ENCODE data around the gene RLN3.
"Not testable (repeated sequence)": the region's sequence is repeated elsewhere in the genome, so short reads cannot be mapped to it uniquely, and the experiment has no call there.

RLN3 gene

DNA sequence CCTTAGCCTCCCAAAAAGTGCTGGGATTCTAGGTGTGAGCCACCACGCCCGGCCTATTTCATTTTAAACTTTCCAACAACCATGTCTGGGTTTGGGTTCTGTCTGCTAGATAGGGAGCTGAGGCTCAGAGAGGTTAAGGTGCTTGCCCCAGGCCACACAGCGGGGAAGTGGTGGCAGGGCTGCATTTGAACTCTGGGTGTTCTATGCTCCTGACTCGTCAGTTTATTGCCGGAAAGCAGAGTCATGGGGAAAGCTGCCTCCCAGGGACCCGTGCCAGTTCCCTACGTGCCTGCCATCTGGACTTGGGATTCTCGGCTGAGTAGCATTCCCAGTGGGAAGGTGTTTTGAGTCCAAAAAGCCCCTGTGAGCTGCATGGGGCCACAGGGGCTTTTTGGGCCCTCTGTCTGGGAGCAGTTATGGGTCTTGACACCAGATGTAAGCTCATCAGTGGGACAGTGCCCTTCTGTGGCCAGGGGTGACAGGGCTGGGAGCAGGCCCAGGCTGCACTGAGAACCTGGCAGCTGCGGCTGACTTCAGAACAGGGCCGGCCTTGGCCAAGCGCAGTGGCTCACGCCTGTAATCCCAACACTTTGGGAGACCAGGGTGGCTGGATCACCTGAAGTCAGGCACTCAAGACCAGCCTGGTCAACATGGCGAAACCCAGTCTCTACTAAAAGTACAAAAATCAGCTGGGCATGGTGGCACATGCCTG, 32.8 kb upstream of the RLN3 start:
- no peak for DNase-seq (ENCODE audit: low read depth in 2 of 2)

DNA sequence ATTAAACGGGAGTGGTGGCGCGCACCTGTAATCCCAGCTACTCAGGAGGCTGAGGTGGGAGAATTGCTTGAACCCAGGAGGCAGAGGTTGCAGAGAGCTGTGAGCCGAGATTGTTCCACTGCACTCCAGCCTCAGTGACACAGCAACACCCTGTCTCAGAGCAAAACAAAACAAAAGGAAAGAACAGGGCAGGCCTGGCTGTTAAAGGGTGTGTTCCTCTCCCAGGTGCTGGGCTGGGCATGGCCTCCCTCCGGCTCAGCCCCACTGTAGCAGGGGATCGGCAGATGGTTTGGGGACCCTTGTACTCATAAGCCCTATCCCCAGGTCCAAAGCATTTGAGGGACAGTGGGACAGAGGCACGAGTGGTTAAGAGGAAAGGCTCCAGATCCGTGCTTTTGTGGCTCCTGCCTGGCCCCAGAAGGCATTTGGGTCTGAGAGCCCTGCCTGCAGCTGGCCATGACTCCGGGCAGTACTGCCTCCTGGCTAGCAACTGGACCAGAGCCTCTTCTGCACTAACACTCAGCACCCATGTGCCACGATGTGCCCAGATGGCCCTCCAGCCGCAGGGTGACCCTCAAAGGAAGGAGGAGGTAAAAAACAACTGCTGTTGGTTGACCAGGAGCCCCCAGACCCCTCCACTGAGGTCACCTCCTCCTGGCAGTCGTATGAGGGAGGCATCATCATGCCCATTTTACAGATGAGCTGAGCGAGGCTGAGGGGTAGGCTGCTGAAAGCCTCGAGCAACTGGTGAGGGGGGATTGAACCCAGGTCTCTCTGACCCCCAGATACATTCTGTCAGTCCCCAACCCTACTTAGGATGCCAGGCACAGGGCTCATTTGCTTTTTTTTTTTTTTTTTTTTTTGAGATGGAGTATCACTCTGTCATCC, 31.8 kb upstream of the RLN3 start:
- no peak for DNase-seq (ENCODE audit: low read depth in 2 of 2)

DNA sequence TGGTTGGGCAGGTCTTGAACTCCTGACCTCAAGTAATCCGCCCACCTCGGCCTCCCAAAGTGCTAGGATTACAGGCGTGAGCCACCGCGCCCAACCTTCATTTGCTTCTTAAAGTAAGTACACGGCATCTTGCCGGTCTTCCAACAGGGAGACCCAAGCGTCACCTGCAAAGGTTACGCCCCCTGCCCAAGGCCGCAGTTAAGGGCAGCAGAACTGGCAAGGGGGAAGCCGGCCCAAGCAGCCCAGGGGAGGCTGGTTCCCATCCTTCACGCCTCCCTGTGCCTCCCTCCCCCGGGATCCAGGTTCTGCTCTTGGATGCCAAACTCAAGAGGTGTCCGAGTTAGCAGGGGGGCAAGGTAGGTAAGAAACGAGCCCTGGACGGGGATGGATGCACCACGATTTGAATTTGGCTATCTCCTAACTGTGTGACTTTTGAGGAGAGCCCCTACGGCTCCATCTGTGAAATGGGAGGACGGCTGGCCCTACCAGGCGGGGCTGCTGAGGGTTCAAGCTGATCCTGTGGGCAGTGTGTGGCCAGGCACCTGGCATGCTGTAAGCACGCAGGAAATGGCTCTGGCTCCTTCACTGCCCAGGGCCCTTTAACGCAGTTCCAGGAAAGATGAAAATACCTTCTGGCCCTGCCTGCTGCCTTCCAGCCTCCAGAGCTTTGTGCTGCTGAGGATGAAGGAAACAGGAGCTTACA, 30.9 kb upstream of the RLN3 start:
- DNase-seq (ENCODE audit: low read depth in 2 of 2), result no peak

DNA sequence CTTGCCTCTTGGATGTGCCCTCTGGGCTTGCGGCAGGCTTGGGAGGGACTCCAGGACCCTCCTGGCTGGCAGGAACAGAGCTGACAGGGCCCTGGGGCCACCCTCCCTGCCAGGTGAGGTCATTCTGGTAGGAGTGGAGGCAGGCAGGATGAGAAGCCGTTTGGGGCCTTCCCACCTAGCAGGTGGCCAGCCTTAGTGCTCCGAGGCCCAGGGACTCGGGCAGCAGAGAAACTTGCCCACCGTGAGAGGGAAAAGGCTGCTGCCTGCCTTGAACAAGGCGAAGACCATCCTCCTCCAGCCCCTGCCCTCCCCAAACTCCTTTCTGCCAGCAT, 30.4 kb upstream of the RLN3 start:
- no peak for DNase-seq (ENCODE audit: low read depth in 2 of 2)

DNA sequence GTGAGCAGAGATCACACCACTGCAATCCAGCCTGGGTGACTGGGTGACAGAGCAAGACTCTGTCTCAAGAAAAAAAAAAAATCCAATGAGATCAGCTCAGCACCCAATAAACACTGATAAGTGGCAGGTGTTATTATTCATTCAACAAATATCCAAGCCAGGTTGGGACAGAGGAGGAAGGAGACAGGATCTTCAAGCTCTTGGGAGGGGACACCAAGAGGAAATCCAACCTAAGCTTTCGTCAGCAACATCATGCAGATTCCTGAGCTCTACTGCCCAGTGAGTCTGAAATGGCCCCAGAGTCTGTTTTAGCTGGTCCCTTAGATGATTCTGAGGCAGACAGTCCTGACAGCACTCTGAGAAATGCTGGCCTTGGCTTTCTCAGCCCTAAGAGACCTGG, 29.5 kb upstream of the RLN3 start:
- no peak for DNase-seq (ENCODE audit: low read depth in 2 of 2)

DNA sequence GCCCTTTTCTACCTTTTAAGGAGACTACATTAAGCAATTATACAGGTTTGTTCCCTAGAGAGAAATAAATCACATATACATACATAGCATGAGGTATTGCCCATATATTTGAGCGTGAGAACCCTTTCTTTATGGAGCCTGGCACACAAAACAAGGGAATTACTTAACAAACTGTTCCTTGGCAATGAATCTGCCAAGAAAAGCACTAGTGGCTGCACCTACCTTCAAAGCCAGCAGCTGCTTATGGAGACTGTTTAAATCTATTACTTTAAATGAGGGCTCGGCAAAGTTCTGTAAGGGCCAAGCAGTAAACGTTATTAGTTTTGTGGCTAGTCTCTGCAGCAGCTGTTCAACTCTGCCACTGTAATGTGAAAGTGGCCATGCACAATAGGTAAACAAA, 28.9 kb upstream of the RLN3 start:
- no peak for DNase-seq (ENCODE audit: low read depth in 2 of 2)

DNA sequence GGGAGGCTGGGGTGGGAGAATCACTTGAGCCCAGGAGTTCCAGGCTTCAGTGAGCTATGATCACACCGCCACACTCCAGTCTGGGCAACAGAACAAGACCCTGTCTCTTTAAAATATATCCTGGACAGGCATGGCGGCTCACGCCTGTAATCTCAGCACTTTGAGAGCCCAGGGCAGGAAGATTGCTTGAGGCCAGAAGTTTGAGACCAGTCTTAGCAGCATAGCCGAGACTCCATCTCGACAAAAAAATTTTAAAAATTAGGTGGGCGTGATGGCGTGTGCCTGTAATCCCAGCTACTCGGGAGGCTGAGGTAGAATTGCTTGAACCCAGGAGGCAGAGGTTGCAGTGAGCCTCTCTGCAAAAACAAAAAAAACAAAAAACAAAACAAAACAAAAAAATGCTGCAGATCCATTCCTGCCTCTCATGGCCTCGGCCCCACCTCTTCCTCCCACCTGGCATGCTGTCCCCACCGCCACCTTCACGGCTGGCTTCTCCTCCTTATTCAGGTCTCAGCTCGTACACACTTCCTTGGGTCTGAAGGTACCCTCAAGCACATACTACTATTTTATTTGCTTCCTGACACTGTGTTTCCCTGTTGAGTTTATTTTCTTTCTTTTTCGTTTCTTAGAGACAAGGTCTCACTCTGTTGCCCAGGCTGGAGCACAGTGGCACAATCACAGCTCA, 27.1 kb upstream of the RLN3 start:
- DNase-seq (ENCODE audit: low read depth in 2 of 2), result no peak

DNA sequence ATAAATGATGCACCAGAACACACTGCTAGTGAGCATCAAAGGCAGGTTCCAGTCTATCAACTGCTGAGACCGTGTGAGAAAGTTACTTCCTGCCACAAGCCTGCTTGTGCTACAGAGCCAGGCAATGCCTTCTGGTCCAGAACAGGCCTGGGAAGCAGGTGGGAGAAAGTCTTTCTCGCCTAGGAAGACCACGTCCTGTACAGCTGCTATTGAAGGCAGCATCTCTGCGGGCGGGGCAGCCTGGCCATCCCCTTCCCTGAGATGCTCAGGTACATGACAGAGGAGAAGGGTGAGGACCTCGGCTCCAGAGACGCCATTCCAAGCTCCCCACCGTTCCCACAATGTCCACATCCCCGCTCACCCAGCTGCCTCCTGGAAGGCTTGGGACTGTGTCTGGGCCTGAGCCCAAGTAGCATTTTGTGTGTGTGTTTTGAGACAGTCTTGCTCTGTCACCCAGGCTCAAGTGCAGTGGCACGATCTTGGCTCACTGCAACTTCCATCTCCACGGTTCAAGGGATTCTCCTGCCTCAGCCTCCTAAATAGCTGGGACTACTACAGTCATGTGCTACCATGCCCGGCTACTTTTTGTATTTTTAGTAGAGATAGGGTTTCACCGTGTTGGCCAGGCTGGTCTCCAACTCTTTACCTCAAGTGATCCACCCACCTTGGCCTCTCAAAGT, 25.2 kb upstream of the RLN3 start:
- DNase-seq (ENCODE audit: low read depth in 2 of 2), result no peak

DNA sequence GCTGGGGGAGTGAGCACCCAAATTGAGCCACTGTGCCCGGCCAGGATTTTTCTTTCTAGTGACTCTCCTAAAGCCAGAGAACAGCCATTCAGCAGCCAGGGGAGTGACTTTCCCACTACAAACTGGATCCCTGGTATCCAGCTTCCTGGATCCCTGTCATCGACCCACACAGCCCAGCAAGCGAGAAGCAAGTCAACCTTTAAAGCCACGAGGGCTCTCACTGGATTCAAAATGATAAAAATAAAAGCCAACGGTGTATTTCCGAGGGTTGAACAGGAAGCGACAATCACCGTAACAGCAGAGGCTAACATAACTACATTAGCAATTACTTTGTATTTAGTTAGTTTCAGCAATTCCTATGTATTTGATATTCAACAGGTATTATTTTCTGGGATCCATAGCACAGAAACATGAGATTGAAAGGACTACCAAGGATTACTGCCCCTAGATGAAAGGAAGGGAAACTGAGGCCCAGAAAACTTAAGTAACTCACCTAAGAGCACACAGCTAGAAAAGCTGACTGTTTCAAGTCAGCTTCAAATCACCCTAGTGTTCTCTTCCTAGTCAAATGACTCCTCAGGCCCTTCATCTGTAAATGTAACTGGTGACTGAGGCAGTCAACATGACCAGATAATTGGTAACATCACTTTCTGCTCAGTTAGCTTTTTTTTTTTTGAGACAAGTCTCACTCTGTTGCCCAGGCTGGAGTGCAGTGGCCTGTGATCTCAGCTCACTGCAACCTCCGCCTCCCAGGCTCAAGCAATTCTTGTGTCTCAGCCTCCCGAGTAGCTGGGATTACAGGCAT, 24.5 kb upstream of the RLN3 start:
- DNase-seq (ENCODE audit: low read depth in 2 of 2), result no peak

DNA sequence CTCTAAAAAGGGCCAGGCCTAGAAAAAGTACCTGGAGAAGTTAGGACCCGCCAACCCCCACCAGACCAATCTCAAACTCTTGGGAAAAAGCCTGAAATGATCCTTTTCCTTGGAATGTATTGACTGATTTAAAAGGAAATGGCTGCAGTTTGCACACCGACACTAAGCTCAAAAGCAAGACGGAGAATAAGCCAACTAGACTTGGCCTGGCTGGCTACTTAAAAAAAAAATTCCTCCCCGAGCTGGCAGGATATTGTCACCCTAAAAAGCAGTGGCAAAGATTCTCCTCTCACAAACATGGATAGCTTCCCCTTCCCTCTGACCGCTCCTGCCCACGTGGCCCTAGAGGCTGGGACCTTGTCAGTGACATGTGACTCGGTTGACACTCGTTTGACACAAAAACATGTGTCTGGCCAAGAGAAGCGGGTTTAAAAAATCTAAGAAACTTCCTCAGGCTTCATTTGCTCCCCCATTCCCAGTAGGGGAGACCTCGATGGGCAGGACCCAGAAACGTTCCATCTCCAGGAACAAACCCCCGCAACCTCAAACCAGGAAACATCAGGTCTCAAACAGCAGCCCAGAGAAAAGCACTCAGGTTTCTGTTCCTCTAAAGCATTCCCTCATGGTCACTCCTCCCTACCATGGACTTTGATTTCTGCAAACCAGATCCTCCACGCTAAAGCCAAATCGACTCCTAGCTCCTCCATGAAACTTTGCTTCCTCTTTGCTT, 23.2 kb upstream of the RLN3 start:
- no peak for DNase-seq (ENCODE audit: low read depth in 2 of 2)

DNA sequence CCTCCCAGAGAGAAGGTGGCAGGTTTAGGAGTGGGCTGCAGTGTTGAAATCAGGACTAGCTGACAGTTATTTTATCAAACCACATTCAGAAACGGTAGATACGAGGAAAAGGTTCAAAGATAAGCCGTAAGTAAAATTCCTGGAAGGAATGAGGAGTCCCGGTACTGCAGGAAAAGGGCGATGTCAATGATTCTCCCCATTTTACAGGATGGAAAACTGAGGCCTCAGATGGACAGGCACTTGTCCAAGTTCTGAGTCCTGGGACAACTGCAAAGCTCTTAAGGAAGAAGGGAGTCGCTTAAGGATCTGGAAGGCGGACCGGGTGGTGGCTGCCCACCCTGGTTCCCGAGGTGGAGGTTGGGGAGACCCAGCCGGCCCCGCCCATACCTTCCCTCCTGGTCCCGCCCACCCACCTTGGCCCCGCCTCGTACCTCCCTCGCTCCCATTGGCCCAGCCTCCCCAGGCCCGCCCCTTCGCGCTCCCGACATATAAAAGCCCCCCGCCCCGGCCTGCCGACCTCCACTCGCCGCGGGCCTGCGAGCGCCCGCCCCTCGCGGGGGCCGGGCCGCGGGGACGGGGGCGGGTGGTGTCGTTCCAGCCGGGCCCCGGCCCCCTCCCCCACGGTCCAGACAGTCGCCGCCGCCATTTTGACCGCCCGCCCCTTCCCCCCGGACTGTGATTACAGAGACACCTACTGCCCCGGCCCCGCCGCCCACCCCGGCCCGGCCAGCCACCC, 22.4 kb upstream of the RLN3 start:
- DNase-seq (ENCODE audit: low read depth in 2 of 2), result peak; percentile 92

DNA sequence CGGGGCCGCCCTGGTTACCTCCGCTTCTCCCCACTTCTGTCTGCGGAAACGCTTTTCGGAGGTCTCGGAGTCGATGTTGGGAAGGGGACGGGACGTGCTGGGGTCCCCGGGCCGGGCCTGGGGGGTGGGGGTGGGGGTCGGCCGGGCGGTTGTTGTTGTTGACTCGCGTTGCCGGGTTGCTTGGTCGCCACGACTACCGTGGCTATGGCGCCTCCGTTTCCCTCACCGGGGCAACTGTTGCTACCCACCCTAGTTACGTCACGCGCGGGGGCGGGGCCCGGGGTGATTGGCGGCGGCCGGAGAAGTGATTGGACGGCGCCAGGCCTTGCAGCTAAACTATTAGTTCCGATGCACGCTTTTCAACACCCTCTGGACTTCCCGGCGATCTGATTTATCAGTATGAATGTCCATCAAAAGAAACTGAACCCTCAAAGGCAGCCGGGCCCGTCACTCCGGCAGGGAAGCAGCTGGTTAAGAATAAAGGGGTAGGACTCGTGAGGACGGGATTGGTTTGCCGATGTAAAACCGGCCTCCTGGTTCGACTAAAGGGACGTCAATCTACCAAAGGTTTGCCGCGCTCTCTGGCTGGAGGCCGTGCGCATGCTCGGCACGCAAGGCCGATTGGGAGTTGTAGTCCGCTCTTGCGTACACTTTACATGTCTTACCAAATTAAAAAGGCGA, 21.7 kb upstream of the RLN3 start, which contains the start of gene RFX1:
RFX1 (minus strand) TSS at position 236 of the 681 bp plus-strand sequence. CDS start 12,477 bp downstream, outside the sequence.
- DNase-seq (ENCODE audit: low read depth in 2 of 2), result peak; percentile 99 to 100

DNA sequence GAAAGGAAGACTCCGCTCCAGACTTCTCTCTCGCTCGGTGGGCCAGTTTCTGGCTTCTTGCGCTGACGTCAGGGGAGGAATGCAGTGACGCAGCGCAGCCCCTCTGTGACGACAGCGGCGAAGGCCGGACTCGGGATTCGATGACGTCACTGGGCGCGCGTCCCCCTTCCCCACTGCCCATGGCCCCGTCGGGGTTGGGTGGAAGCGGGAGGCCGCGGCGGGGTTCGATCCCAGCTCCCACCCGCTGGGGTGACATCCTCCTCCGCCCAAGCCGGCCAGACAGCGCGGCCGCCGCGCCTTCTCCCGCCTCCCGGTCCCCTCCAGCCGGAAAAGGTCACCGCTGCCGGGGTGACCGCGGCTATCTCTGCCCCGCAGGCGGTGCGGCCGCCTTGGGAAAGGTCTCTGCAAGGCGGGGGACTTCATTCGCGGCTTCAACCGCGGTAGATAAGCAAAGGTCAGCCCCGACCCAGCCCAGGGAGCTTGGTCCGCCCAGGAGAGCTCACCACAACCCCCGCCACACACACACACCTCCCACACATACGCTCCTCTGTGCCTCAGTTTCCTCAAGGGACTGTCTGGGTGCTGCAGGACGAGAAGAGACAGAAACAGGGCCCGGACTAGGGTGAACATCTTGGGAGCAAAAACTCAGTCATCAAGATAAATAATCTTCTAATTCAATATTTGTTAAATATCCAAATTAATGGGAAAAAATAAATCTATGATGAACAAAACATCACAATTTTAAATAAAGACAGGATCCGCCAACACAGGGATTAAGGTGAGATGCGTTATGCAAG, 21.0 kb upstream of the RLN3 start:
- DNase-seq (ENCODE audit: low read depth in 2 of 2), result no peak

DNA sequence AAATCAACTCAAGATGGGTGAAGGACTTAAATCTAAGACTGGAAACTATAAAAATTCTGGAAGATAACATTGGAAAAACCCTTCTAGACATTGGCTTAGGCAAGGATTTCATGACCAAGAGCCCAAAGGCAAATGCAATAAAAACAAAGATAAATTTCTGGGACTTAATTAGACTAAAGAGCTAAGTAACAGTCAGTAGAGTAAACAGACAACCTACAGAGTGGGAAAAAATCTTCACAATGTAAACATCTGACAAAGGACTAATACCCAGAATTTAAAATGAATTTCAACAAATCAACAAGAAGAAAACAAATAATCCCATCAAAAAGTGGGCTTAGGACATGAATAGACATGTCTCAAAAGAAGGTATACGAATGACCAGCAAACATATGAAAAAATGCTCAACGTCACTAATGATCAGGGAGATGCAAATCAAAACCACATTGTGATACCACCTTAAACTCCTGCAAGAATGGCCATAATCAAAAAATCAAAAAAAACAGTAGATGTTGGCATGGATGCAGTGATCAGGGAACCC, 15.5 kb upstream of the RLN3 start:
- DNase-seq (ENCODE audit: low read depth in 2 of 2), result no peak

DNA sequence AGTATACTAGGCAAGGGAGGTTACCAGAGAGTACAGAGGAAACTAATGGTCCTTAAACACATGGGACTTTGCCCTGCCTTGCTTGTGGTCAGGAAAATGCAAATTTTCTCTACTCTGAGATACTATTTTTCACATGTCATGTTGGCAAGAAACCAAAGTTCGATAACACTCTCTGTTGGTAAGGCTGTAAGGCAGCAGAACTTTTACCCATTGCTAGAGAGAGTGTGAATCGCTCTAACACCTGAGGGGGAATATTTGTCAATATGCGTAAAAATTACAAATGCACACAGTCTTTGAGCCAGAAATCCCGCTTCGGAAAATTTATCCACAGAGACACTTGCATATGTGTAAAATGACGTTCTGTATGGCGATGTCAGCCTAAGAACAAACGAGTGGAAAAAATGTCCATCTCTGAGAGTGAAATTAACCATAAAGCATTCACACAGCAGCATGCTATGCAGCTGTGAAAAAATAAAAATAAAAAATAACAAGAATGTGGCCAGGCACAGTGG, 12.4 kb upstream of the RLN3 start:
- DNase-seq (ENCODE audit: low read depth in 2 of 2), result no peak

DNA sequence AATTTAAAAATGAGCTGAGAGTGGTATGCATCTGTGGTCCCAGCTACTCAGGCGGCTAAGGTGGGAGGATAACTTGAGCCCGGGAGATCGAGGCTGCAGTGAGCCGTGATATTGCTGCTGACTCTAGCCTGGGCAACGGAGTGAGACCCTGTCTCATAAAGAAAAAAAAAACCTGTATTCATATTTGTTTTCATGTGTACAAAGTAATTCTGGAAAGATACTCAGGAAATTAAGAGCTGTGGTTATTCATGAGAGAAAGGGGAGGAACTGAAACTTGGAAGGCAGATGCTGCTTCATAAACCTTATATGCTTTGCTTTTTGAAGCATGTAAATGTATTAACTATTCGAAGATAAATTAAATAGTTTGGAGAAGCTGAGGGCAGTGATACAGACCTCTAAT, 8.8 kb upstream of the RLN3 start:
- DNase-seq (ENCODE audit: low read depth in 2 of 2), result no peak

DNA sequence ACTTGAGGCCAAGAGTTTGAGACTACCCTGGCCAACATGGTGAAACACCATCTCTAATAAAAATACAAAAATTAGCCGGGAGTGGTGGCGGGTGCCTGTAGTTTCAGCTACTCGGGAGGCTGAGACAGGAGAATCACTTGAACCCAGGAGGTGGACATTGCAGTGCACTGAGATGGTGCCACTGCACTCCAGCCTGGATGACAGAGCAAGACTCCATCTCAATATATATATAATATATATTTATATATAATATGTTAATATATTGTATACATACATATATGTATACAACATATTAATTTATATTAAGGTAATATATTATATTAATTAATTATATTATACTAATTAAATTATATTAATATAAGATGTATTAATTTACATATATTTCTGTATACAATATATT, 8.2 kb upstream of the RLN3 start:
- DNase-seq (ENCODE audit: low read depth in 2 of 2), result not testable (repeated sequence)

Data from stimulated activated CD4-positive, alpha-beta T cell treated with anti-CD3 and anti-CD28 coated beads, Interleukin-15, amount 100 ng/mL, for 48 hours (primary cell).